Endothelial cell of umbilical vein (primary cell): ENCODE results near the gene CDC42BPG. TPM values are rescaled to one million over a fixed set of nuclear protein-coding genes. Genes with fewer than 3 reads are reported as not detected.

ENCODE experiments used
- BruUV-seq: library from RNA; stranded (reverse); fragments of 400-500 nt; replicated peaks from 2 replicates; lab custom pipeline; 2021; lab: Mats Ljungman, UMichigan
- CTCF ChIA-PET: fragments of 300-600, 350-600 bp; sonication (Branson Sonifier 250); formaldehyde crosslinking; loops from one replicate; lab custom pipeline; 2021; ENCODE audit warnings: antibody characterized with exemption, inconsistent platforms; lab: Charles Lee
- POLR2A ChIA-PET: fragments of 300-600, 350-600 bp; sonication (Branson Sonifier 250); formaldehyde crosslinking; loops from one replicate; lab custom pipeline; 2021; ENCODE audit warnings: antibody characterized with exemption, inconsistent platforms; lab: Charles Lee
- DNase-seq: peaks from one replicate; pipeline ENCODE4 v3.0.0-alpha.2; 2011; ENCODE audit warnings: low read depth, low spot score
- FAIRE-seq: peaks from 2 replicates; lab custom pipeline; 2011; peaks lifted over from hg19 to GRCh38; lab: Jason Lieb, UNC
- H2AFZ ChIP-seq: 2 replicates; pipeline ENCODE4 v1.6.0; 2012; ENCODE audit warnings: low read depth, low read length, control low read depth, inconsistent platforms
- H3K27ac ChIP-seq: 2 replicates; pipeline ENCODE4 v1.5.1; 2011; ENCODE audit warnings: low read depth, mild to moderate bottlenecking, control low read depth, low read length, moderate library complexity; ENCODE audit not compliant: insufficient read depth
- H3K27me3 ChIP-seq, 2 experiments: 2 replicates each; pipeline versions ENCODE4 v1.6.0 to v1.6.1; 2011; ENCODE audit warnings: low read length in 2 of 2, mixed read lengths in 1 of 2; ENCODE audit not compliant: control insufficient read depth in 2 of 2, insufficient read depth in 2 of 2
- H3K36me3 ChIP-seq, 2 experiments: 2 replicates in 1 of 2; 3 replicates in 1 of 2; pipeline ENCODE4 v1.5.1; 2011; ENCODE audit warnings: low read length in 2 of 2, mild to moderate bottlenecking in 1 of 2, moderate library complexity in 1 of 2; ENCODE audit not compliant: control insufficient read depth in 2 of 2, insufficient read depth in 2 of 2; ENCODE audit errors: extremely low read depth in 1 of 2
- H3K4me1 ChIP-seq: 3 replicates; pipeline ENCODE4 v1.5.1; 2011; ENCODE audit warnings: mild to moderate bottlenecking, low read length; ENCODE audit not compliant: control insufficient read depth, insufficient read depth; ENCODE audit errors: extremely low read depth
- H3K4me2 ChIP-seq: 2 replicates; pipeline ENCODE4 v1.6.1; 2011; ENCODE audit warnings: low read length, control low read depth, mixed read lengths; ENCODE audit not compliant: insufficient read depth
- H3K4me3 ChIP-seq, 3 experiments: fragments of 200-600 bp in 1 of 3; sonication (generic), shearing (Covaris generic) in 1 of 3; replicated peaks in 1 of 3; 2 replicates each; pipeline ENCODE4 v1.5.1; 2011 to 2016; ENCODE audit warnings: control low read depth in 3 of 3, low read length in 3 of 3, mild to moderate bottlenecking in 2 of 3, inconsistent platforms in 1 of 3, low read depth in 1 of 3, moderate library complexity in 1 of 3; ENCODE audit not compliant: insufficient read depth in 1 of 3
- H3K79me2 ChIP-seq: 2 replicates; pipeline ENCODE4 v1.6.0; 2012; ENCODE audit warnings: low read length, inconsistent platforms; ENCODE audit not compliant: control insufficient read depth, insufficient read depth
- H3K9ac ChIP-seq: replicated peaks from 2 replicates; pipeline ENCODE3; 2011; ENCODE audit warnings: low read length, control low read depth; ENCODE audit not compliant: insufficient read depth; ENCODE audit errors: extremely low read depth
- H3K9me1 ChIP-seq: replicated peaks from 3 replicates; pipeline ENCODE4 v1.6.0; 2011; ENCODE audit warnings: mild to moderate bottlenecking, low read length; ENCODE audit not compliant: control insufficient read depth, insufficient read depth; ENCODE audit errors: extremely low read depth
- H3K9me3 ChIP-seq: replicated peaks from 2 replicates; pipeline ENCODE4 v1.5.1; 2012; ENCODE audit warnings: low read length, inconsistent platforms; ENCODE audit not compliant: control insufficient read depth, insufficient read depth
- H4K20me1 ChIP-seq: replicated peaks from 2 replicates; pipeline ENCODE3; 2011; ENCODE audit warnings: mild to moderate bottlenecking, low read length; ENCODE audit not compliant: control insufficient read depth, insufficient read depth; ENCODE audit errors: extremely low read depth
- EZH2 ChIP-seq: IDR thresholded peaks from 2 replicates; pipeline ENCODE4 v1.6.1; 2012; ENCODE audit warnings: borderline replicate concordance, low read depth, mild to moderate bottlenecking, moderate library complexity, low read length, inconsistent platforms; ENCODE audit not compliant: severe bottlenecking
- JUN ChIP-seq: IDR thresholded peaks from 2 replicates; pipeline ENCODE4 v1.6.1; 2011; ENCODE audit warnings: borderline replicate concordance, low read depth; ENCODE audit not compliant: insufficient read length, insufficient read depth
- POLR2A ChIP-seq: IDR thresholded peaks from 2 replicates; pipeline ENCODE4 v1.6.1; 2012; ENCODE audit warnings: low read depth, mild to moderate bottlenecking, control low read depth, low read length
- POLR2AphosphoS5 ChIP-seq: IDR thresholded peaks from 2 replicates; pipeline ENCODE4 v1.6.1; 2012; ENCODE audit warnings: low read depth, mild to moderate bottlenecking, control low read depth, low read length, moderate library complexity; ENCODE audit not compliant: insufficient read depth
- dilution Hi-C: fragments of 300-500 bp; cut with MboI; formaldehyde crosslinking; loops from one replicate; pipeline ENCODE4 v1.15.0; 2019; ENCODE audit warnings: low sequenced_read_pairs; ENCODE audit not compliant: extremely low pct_ligation_motif_present
- intact Hi-C: fragments of 100-400 bp; cut with micrococcal nuclease; formaldehyde crosslinking; loops from one replicate; pipeline ENCODE4 v1.10.0; 2022
- polyA plus RNA-seq, 4 experiments: library from polyadenylated mRNA; depleted of rRNA in 3 of 4; stranded (reverse) in 3 of 4; unstranded in 1 of 4; fragments of >200 nt; gene quantifications; 2 replicates each; pipeline versions ENCODE4 v1.2.1 to v1.2.3, GENCODE V29; 2011 to 2012; ENCODE audit warnings: missing spikeins in 1 of 4
- total RNA-seq: library from RNA; stranded (reverse); gene quantifications from 2 replicates; pipeline ENCODE4 v1.2.3, GENCODE V29; 2021

Gene CDC42BPG
- total and polyA plus RNA-seq, 2 donors (not counting 3 experiments of a cell fraction or from before 2014, with no cell fraction given): 0.19 to 0.42 TPM

DNA sequence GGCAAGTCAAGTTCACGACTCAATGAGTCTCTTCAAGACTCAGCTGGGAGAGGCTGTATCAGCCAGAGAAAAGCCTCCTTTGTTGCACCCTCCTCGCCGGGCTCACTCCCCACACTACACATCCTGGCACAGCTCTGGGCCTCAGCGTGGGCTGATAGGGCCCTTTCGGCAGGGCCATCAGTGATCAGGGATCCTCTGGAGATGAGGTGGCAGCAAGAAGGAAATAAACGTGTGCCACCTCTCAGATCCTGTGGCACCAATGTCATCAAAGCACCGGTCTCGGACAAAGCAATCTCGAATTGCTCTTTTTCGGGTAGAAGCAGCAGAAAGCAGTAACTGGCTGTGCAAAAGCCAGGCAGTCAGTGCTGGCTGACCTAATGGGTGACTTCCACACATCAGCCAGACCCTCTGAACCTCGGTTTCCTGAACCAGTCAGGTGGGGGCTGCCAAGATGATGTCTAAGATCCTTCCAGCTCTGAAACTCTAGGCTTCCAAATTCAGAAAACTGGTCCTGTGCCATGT is 31.8 kb upstream of the CDC42BPG start:
- Histone ChIP-seq H3K9ac (peak overlapping the region; percentile 27), H3K4me2 (peak overlapping the region; percentile 79), H4K20me1 (no peaks in the 10 kb centered on the region), H2AFZ (no peak overlapping the region), H3K27ac (no peak overlapping the region), H3K4me1 (peaks cover 30% of the 10 kb centered on the region), H3K9me3 (no peaks in the 10 kb centered on the region), H3K9me1 (no peaks in the 10 kb centered on the region), H3K27me3 (no peaks in the 10 kb centered on the region), H3K79me2 (peaks cover 62% of the 10 kb centered on the region), H3K4me3 (peak overlapping the region; percentile 14 to 74 (median 63)), H3K36me3 (peaks cover 2 to 11% of the 10 kb centered on the region in 2 experiments)
- TF ChIP-seq POLR2A (peak; percentile 1), JUN (no peak)
- intact Hi-C loops: loop anchor here (2.0 kb wide), 1 partner anchor 65 kb away; the partner anchor contains the start of gene MEN1
- POLR2A ChIA-PET: interaction anchor here (0.5 to 3.9 kb wide), 4 partner anchors 7 to 103 kb away, joined by 5 to 45 read pairs (median 12); no protein-coding TSS in a partner anchor
- dilution Hi-C loops: no loop called here
- CTCF ChIA-PET: interaction anchor here (1.0 to 5.2 kb wide), 6 partner anchors 9 to 28 kb away, joined by 3 to 77 read pairs (median 24); no protein-coding TSS in a partner anchor
- FAIRE-seq: no peak
- peak; percentile 26 for DNase-seq
- BruUV-seq: no TSS peak

GRCh38 chr11:64875369-64876228 is 31.1 kb upstream of the CDC42BPG start:
- no peaks in the 10 kb centered on the region for H3K9me3 ChIP-seq
- peak; percentile 15 for TF ChIP-seq POLR2AphosphoS5
- TF ChIP-seq EZH2: no peak
- no peaks in the 10 kb centered on the region for H4K20me1 ChIP-seq
- H3K36me3 ChIP-seq: peaks cover 2 to 11% of the 10 kb centered on the region in 2 experiments
- FAIRE-seq (peak; percentile 77), DNase-seq (peak; percentile 20)
- no peak overlapping the region for H2AFZ ChIP-seq
- H3K27ac ChIP-seq: no peak overlapping the region
- peaks cover 37% of the 10 kb centered on the region for H3K4me1 ChIP-seq
- BruUV-seq: no TSS peak
- ChIA-PET CTCF (interaction anchor here (1.1 to 5.2 kb wide), 6 partner anchors 10 to 88 kb away, joined by 4 to 77 read pairs (median 24); no protein-coding TSS in a partner anchor), POLR2A (interaction anchor here (0.5 to 3.9 kb wide), 3 partner anchors 7 to 104 kb away, joined by 4 to 45 read pairs (median 5); no protein-coding TSS in a partner anchor)
- H3K4me2 ChIP-seq: peak overlapping the region; percentile 79
- no peaks in the 10 kb centered on the region for H3K27me3 ChIP-seq
- peak overlapping the region; percentile 27 for H3K9ac ChIP-seq
- peak overlapping the region; percentile 14 to 74 (median 63) for H3K4me3 ChIP-seq
- peaks cover 64% of the 10 kb centered on the region for H3K79me2 ChIP-seq
- intact Hi-C loops (loop anchor here (2.0 kb wide), 1 partner anchor 65 kb away; the partner anchor contains the start of gene MEN1), dilution Hi-C loops (no loop called here)
- no peaks in the 10 kb centered on the region for H3K9me1 ChIP-seq
